ENCODE measurements around the gene ZNF205. TPM values are rescaled to one million over a fixed set of nuclear protein-coding genes. Genes with fewer than 3 reads are reported as not detected.

ZNF205 gene
- total RNA-seq, 1 donor from 2014 or later = 31.6 TPM

DNA sequence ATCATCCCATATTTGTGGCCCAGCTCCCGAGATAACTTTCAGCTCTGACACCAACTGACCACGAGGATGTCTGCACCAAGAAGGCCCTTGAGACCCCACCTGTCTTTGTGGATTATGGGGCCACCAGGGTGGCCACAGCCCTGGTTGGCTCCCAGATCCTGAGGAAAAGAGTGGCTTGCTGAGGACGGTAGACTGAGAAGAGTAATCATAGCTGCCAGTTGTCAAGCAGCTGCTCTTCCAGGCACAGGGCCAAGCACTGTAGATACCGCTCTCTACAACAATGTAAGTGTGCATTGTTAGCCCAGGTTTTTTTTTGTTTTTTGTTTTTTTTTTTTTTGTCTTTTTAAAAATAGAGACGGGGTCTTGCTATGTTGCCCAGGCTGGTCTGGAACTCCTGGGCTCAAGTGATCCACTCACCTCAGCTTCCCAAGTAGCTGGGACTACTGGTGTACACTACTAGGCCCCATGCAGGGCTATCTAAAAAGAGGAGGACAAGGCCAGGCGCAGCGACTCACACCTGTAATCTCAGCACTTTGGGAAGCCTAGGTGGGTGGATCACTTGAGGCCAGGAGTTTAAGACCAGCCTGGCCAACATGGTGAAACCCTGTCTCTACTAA lies 9.6 kb downstream of the ZNF205 start:
- Mint-ChIP-seq H3K4me3 (ENCODE audit: unreplicated experiment) (no peak overlapping the region), H3K4me1 (ENCODE audit: low read depth, unreplicated experiment) (peaks cover 4% of the 10 kb centered on the region), H3K27ac (ENCODE audit: unreplicated experiment) (no peak overlapping the region), H3K9me3 (ENCODE audit: unreplicated experiment) (peaks cover 10% of the 10 kb centered on the region), H3K36me3 (ENCODE audit: unreplicated experiment) (no peaks in the 10 kb centered on the region), H3K27me3 (ENCODE audit: unreplicated experiment) (peaks cover 12% of the 10 kb centered on the region)
- no peak for DNase-seq
- TF ChIP-seq, protein P1, sequence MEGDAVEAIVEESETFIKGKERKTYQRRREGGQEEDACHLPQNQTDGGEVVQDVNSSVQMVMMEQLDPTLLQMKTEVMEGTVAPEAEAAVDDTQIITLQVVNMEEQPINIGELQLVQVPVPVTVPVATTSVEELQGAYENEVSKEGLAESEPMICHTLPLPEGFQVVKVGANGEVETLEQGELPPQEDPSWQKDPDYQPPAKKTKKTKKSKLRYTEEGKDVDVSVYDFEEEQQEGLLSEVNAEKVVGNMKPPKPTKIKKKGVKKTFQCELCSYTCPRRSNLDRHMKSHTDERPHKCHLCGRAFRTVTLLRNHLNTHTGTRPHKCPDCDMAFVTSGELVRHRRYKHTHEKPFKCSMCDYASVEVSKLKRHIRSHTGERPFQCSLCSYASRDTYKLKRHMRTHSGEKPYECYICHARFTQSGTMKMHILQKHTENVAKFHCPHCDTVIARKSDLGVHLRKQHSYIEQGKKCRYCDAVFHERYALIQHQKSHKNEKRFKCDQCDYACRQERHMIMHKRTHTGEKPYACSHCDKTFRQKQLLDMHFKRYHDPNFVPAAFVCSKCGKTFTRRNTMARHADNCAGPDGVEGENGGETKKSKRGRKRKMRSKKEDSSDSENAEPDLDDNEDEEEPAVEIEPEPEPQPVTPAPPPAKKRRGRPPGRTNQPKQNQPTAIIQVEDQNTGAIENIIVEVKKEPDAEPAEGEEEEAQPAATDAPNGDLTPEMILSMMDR (IDR thresholded peaks at IDR 0.05; ENCODE audit: partially characterized antibody, unreplicated experiment) = no peak

DNA sequence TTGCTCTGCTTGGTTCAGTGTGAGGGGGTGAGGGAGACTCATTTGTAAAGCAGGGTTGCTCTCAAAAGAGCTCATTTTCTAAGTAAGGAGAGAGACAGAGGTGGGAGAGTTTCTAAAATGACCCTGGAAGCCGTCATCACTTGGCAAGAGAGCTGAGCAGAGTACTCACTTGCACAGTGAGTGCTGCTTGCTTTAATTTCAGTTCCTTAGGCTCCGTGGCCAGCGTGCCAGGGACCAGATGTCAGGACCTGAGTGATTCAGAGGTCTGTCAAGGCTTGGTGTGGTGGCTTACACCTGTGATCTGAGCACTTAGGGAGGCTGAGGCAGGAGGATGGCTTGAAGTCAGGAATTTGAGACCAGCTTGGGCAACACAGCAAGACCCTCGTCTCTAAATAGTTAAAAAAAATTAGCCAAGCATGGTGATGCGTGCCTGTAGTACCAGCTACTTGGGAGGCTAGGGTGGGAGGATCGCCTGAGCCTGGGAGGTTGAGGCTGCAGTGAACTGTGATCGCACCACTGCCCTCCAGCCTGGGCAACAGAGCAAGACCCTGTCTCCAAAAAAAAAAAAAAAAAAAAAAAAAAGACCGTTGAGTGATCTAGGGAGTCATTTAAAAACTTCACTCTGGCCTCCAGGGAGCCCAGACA lies 10.7 kb downstream of the ZNF205 start:
- Mint-ChIP-seq H3K36me3 (ENCODE audit: unreplicated experiment) (no peaks in the 10 kb centered on the region), H3K27me3 (ENCODE audit: unreplicated experiment) (peaks cover 12% of the 10 kb centered on the region), H3K4me3 (ENCODE audit: unreplicated experiment) (peak overlapping the region; percentile 94), H3K9me3 (ENCODE audit: unreplicated experiment) (peaks cover 10% of the 10 kb centered on the region), H3K27ac (ENCODE audit: unreplicated experiment) (peak overlapping the region; percentile 4), H3K4me1 (ENCODE audit: low read depth, unreplicated experiment) (peaks cover 4% of the 10 kb centered on the region)
- TF ChIP-seq, protein P1 (IDR thresholded peaks at IDR 0.05; ENCODE audit: partially characterized antibody, unreplicated experiment) = no peak
- DNase-seq = no peak

DNA sequence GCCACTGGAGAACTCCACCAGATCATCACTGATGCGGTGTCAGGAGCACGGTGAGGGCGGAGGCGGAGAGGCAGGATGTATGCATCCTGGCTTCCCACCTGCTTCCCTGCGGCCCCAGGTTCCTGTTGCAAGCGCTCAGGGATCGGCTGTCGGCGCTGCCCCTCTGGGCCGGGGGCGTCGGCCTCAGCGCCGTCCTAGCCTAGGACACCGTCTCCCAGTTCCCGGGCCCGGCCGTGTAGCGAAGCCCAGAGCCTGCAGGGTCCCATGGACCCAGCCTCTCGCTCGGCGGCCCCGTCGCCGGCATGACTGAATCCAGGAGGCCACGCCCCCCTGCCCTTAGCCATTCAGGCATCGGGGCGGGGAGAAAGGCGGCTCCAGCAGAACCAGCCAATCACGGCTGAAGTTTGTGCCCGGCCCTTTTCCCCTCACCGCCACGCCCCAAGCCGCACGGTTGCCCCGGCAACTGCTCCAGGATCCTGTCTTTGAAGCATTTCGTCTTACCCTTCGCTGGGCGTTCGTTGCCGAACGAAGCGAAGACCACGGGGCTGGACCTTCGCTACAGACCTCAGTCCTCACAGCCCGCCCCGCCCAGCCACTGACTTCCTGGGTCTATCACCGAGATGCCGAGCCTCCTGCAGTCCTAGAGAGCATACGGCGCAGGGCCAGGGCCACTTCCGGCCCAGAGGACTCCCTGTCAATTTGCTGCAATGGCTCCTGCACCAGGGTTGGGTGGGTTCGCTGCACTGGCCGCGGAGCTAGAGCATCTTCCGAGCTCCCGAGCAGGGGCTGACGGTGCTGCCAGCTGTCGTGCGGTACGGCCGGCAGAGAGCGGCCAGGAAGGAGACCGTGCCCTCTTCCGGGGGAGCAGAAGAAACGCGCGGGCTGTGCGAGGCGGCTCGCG lies 11.8 kb downstream of the ZNF205 start:
- TF ChIP-seq, protein P1 (IDR thresholded peaks at IDR 0.05; ENCODE audit: partially characterized antibody, unreplicated experiment) = peak; percentile 14
- Mint-ChIP-seq H3K4me1 (ENCODE audit: low read depth, unreplicated experiment) (peaks cover 4% of the 10 kb centered on the region), H3K9me3 (ENCODE audit: unreplicated experiment) (peaks cover 10% of the 10 kb centered on the region), H3K4me3 (ENCODE audit: unreplicated experiment) (peak overlapping the region; percentile 94), H3K27ac (ENCODE audit: unreplicated experiment) (peak overlapping the region; percentile 92), H3K27me3 (ENCODE audit: unreplicated experiment) (peaks cover 12% of the 10 kb centered on the region), H3K36me3 (ENCODE audit: unreplicated experiment) (no peaks in the 10 kb centered on the region)
- DNase-seq = peak; percentile 100

DNA sequence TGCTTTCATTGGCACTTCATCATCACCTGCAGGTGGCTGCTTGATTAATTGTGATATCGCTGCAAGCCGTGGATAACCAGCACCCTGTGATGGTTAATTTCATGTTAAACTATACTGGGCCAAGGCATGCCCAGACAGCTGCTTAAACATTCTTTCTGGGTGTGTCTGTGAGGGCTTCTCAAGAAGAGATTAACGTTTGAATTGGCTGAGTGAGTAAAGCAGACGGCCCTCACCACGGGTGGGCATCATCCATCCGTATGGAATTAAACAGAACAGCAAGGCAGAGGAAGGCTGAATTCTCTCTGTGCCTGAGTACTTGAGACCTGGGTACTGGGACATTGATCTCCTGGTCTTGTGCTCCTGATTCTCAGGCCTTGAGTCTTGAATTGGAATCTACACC lies 15.4 kb downstream of the ZNF205 start:
- Mint-ChIP-seq H3K4me1 (ENCODE audit: low read depth, unreplicated experiment) (peaks cover 10% of the 10 kb centered on the region), H3K27me3 (ENCODE audit: unreplicated experiment) (peaks cover 7% of the 10 kb centered on the region), H3K9me3 (ENCODE audit: unreplicated experiment) (peaks cover 8% of the 10 kb centered on the region), H3K27ac (ENCODE audit: unreplicated experiment) (no peak overlapping the region), H3K36me3 (ENCODE audit: unreplicated experiment) (no peaks in the 10 kb centered on the region), H3K4me3 (ENCODE audit: unreplicated experiment) (peak overlapping the region; percentile 49)
- no peak for DNase-seq
- TF ChIP-seq, protein P1 (IDR thresholded peaks at IDR 0.05; ENCODE audit: partially characterized antibody, unreplicated experiment) = no peak

Measured in glutamatergic neuron (in vitro differentiated cells).